NCI-H128 (cell line): ENCODE measurements around the gene RIBC2.
"Not testable (repeated sequence)": the region's sequence is repeated elsewhere in the genome, so short reads cannot be mapped to it uniquely, and the experiment has no call there.

Experiments used
- DNase-seq: peaks from one replicate; lab custom pipeline; 2025; ENCODE audit not compliant: unreplicated experiment; lab: John Stamatoyannopoulos, UW

RIBC2 gene

DNA sequence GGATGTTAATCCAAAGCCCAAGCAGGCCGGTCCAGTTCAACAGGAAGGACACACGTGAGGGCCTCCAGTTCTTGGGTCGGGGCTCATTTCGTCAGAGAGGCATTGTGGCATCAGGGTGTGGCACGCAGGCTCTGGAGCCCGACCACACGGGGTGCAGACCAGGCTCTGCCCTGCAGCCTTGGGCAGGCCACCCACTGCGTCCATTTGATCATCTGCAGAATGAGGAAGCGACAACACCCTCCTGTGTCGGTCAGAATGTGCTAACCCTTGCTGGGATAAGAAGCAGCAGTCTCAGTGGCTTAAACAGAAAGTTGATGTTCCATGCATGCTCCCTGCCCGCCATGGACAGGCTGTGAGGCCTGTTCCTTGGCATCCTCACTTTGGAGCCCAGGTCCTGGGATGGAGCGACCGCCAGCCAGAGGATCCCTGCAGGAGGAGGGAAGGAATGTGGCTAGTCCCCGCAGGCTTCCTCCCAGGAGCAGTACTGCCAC is 10.8 kb downstream of the RIBC2 start:
- DNase-seq = no peak

DNA sequence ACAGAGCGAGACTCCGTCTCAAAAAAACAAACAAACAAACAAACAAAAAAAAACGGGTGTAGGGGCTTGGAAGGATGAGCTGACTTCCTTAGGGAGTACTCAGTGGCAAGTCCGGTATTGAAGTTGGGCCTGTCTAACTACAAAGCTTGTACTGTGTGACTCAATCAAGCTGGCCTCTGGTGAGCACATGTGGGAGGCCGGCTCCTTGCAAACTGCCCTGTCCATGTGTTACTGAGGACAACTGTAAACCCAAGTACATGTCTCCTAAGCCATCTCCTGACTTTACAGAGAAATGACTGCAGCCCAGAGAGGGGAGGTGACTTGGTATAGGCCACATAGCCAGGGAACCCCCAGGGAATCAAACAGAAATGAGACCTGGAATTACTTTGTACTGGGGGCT is 11.6 kb downstream of the RIBC2 start:
- DNase-seq = no peak

DNA sequence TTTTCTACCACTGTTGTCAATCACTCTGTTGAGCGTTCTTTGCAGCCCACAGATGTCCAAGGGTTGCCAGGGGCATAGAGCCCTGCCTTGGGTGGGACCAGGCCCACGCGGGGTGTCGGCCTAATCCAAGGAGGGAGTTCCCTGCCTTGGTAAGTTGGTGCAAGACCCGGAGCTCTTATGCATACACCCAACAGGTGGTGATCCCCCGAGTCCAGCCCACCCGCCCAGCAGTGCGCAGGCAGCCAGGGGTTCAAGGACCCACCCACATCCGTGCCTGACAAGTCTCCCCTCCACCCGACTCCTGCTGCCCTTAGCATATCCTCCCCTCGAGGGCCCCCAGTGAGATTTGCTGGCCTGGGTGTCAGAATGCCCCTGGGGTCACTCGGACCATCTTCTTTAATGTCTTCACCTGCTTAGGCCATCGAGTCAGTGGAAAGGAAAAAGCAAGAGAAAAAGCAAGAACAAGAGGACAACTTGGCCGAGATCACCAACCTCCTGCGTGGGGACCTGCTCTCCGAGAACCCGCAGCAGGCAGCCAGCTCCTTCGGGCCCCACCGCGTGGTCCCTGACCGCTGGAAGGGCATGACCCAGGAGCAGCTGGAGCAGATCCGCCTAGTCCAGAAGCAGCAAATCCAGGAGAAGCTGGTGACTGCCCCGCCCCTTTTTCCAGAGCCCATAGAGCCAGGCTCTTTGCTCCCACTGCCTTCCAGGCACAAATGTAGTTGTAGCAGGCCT is 12.2 kb downstream of the RIBC2 start:
- DNase-seq = no peak

DNA sequence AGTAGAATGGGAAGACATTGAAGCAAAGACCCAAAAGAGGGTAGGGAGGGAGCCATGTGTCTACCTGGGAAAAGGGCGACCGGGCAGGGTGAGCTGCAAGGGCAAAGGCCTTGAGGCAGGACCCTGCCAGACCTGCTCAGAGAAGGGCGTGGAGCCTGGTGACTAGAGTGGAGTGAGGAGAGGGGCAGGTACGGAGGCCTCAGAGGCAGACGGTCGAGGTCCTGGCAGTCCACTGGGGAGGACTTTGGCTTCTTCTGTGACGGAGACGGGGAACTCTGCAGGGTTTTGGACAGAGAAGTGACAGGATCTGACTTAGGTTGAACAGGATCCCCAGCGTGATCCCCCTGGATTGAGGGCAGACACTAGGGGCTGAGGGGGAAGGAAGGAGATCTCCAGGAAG is 12.9 kb downstream of the RIBC2 start:
- DNase-seq = no peak

DNA sequence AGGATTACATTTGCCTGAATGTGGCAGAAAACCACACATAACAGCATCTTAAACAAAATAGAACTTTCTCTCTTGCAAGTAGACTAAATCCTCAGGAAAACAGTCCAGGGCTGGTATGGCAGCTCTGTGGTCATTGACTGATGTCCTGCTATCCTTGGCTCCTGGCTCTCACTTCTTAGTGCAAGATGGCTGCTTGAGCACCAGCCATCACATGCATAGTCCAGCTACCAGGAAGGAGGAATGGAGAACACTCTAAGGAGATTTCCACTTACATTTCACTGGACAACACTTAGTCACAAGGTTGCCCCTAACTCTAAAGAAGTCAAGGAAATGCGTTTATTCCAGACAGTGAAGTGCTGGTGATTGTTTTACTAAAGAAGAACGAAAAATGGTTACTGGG is 13.6 kb downstream of the RIBC2 start:
- DNase-seq = no peak

DNA sequence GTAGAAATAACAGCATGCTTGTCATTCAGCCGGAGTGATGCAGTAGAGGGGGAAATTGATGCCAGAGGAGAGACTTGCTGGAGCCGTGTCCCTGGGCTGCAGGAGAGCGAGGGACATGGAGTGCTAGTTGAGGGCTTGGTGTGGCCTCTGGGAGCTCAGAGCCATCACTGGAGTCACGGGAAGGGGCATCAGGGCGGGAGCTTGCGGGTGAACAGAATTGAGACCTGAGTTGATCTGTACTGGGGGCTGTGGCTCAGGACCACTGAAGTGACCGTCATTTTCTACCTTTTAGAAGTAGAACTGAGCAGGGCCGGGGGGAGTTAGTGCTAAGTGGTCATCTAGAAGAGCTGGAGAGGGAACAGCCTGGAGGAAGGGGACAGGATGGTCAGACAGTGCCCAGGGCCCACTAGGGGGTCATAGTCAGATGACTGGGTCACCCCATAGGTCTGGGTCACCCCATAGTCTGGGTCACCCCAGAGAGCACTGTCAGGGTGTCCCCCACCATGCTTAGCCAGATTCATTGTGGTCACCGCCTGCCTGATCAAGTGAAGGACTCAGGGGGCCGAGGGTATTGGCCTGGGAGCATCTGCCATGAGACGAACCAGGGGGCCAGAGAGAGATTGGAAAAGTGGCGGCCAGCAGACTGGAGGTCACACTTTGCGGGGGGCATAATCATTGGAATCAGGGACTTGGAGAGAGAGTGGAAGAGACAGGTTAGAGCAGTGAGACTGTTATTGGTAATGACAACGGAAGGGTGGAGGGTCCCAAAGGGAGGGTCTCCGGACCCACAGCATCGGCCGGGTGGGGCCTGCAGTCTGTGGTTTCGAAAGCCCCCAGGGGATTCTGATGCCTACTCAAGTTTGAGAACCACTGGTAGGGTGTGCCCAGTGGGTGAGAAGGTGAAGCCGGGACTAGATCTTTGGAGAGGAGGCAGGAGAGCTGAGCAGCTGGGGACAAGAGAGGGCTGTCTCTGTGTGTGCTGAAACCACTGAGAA is 15.2 kb downstream of the RIBC2 start:
- no peak for DNase-seq

DNA sequence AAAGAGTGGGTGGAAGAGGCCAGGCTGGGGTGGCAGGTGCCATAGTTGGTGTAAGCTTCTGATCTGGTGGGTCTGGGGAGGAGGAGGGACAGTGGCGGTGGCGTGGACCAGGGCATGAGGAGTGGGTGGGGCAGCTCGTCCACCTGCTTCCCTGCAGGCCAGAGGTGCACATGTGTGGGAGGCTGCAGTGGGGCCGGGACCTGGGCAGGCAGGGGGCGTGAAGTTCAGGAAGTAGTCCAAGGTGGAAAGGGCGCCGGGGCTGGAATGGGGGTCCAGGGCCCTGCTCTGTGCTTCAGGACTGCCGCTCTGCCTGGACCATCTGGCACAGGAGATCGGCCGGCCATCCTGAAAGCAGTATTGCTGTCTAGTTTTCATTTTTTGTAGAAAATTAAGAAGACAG is 15.9 kb downstream of the RIBC2 start:
- no peak for DNase-seq

DNA sequence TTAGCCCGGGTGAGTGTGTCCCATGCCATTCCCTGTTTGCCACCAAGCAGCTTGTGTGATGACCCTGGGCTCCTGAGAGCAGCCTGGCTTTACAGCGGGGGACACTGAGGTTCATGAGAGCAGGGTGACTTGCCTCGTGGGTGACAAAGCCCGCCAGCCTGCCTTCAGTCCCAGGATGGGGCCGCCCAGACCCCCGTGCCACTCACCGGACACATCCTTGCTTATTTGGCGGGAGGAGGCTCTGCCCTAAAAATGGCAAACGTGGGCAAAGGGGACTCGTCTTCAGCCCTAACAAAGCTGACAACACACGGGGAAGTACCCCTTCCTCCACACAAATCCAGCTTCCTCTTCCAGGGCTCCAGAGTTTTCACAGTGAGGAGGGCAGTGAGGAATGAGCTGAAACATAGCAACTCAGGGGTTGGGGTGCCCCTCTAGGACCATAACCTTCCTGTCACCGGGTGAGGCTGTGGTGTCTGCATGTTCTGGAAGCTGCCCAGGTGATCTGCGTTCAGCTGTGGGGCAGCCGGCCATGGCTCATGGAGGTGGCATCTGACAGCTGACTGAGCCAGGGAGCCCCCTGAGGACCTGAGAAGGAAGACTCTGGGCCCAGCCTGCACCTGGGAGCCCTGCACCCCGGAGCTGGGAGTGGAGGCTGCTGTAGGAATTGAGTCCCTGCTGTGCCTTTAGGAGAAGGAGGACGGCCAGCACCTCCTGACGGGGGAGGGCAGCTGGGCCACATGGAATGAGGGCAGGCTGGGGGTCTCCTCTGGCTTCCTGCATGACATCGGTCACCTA is 16.7 kb downstream of the RIBC2 start:
- no peak for DNase-seq

DNA sequence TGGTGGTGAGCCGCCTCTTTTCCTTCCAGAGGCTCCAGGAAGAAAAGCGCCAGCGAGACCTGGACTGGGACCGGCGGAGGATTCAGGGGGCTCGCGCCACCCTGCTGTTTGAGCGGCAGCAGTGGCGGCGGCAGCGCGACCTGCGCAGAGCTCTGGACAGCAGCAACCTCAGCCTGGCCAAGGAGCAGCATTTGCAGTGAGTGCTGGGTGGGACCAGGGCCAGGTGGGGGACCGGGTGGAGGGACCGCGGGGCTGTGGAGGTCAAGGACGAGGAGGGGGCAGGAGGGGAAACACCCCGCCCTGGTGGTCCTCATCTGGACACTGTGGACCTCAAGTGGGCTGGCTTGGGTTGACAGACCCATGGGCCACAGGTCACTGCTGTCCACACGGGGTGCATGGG is 17.4 kb downstream of the RIBC2 start:
- DNase-seq = no peak

DNA sequence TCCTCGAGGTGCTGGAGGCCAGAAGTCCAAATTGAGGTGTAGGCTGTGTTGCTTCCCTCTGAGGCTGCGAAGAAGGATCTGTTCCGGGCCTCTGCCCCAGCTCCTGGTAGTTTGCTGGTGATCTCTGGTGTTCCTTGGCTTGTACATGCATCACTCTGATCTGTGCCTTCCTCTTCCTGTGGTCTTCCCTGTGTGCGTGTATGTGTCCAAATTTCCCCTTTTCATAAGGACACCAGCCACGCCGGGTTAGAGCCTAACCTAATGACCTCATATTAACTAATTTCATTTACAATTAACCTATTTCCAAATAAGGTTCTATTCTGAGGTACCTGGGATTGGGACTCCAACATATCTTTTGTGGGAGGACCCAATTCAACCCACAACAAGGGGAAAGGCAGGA is 21.5 kb downstream of the RIBC2 start:
- DNase-seq = no peak

DNA sequence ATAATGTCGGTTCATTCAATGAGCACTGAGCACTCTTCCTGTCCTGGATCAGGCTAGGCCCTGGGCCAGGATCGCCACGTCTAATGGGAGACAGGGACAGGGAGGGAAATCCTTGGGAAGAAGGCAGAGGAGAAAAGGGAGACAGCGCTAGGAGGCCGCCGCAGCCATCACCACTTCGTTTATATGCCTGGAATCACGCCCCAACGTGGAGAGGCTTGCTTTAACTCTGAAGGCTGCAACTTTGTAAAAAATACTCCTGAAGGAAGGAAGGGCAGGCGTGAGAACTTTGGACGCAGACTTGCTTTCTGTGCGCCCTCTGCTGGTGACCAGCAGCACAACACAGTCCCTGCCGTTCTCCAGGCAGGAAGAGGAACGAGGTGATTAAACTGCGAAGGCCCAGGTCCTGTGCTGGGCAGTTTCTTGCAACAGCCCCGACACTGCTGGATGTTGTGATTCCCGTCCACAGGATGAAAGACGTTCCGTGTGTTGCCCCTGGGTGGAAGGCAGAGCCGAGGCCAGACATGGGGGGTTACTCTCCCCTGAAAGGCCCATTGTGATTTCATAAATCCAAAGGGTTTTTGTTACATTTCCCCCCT is 22.1 kb downstream of the RIBC2 start:
- peak; percentile 44 for DNase-seq

DNA sequence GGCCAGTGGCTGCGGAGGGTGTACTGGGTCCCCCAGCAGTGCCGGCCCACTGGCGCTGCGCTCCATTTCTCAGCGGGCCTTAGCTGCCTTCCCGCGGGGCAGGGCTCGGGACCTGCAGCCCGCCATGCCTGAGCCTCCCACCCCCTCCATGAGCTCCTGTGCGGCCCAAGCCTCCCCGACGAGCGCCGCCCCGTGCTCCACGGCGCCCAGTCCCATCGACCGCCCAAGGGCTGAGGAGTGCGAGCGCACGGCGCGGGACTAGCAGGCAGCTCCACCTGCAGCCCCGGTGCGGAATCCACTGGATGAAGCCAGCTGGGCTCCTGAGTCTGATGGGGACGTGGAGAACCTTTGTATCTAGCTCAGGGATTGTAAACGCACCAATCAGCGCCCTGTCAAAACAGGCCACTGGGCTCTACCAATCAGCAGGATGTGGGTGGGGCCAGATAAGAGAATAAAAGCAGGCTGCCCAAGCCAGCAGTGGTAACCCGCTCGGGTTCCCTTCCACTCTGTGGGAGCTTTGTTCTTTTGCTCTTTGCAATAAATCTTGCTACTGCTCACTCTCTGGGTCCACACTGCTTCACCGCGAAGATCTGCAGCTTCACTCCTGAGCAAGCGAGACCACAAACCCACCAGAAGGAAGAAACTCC is 23.5 kb downstream of the RIBC2 start:
- not testable (repeated sequence) for DNase-seq

DNA sequence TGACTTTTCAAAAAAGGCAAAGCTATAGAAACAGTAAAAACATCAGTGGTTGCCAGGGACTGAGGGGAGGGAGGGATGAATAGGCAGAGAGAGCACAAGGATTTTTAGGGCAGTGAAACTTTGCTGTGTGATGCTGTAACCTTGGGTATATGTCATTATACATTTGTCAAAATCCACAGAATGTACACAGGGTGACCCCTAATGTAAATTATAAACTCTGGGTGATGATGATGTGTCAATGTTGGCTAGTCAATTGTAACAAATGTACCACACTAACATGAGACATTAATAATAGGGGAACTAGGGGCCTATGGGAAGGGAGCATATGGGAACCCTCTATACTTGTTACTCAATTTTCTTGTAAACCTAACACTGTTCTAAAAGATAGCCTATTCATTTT is 24.8 kb downstream of the RIBC2 start:
- DNase-seq = no peak

DNA sequence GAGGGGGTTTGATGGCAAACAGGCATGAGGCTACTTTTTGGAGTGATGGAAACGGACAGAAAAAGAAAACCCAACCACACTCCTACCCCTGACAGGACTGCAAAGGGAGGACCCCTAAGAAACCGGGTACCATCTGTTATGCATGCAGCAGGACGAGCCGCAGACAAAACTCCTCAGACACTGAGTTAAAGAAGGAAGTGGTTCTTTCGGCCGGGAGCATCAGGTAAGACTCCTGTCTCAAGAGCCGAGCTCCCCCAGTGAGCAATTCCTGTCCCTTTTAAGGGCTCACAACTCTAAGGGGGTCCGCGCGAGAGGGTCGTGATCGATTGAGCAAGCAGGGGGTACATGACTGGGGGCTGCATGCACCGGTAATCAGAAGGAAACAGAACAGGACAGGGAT is 27.2 kb downstream of the RIBC2 start:
- not testable (repeated sequence) for DNase-seq

DNA sequence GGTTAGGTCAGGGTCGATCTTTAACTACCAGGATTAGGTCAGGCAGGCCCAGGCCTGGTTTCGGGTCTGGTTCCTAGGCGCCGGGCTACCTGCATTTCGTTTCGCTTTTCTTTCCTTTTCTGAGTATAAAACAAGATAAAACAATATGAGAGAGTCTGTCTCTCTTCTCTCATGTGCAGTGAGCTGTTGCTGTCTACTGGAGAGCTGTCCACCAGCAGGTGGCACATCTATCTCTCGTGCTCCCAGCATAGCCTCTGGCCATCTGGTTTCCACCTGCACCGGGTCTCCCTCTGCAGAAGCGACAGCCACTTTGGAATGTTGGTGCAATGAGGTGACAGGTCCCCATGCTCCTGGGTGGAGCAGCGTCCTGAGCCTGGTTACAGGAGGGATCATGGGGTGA is 27.6 kb downstream of the RIBC2 start:
- peak; percentile 42 for DNase-seq

DNA sequence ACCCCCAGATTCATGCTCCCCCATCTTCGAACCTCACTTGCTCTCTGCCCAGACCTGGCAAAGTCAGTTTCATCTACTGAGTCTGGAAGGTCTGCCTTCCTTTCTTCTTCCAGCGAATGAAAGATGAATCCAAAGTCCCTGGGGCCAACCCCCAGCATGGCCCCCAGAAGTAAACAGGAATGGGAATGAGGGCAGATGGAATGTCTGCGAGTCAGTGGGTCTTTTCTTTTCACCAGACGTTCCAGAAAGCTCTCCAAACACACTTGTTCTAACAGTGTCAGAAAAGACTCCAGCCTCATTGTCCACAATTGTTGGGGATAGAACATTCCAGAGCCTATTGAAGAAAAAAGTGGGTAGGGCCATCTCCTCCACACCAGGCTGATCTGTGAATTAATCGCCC is 28.6 kb downstream of the RIBC2 start:
- DNase-seq = no peak

DNA sequence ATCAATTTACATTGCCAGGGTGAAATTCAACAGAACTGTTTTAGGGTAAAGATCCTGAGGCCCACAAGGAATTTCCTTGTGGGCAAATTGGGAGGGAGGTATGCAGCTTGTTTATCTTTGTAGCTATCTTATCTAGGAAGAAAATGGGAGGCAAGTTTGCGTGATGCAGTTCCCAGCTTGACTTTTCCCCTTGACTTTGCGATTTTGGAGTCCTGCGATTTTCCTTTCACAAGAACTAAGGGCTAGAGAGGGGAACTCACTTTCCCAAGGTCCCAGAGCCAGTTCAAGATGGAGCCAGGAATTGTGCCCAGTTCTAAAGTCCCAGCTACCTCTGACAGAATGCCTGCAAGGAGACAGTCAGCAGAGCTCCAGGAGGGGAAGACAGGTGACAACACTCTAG is 30.7 kb downstream of the RIBC2 start:
- DNase-seq = no peak

DNA sequence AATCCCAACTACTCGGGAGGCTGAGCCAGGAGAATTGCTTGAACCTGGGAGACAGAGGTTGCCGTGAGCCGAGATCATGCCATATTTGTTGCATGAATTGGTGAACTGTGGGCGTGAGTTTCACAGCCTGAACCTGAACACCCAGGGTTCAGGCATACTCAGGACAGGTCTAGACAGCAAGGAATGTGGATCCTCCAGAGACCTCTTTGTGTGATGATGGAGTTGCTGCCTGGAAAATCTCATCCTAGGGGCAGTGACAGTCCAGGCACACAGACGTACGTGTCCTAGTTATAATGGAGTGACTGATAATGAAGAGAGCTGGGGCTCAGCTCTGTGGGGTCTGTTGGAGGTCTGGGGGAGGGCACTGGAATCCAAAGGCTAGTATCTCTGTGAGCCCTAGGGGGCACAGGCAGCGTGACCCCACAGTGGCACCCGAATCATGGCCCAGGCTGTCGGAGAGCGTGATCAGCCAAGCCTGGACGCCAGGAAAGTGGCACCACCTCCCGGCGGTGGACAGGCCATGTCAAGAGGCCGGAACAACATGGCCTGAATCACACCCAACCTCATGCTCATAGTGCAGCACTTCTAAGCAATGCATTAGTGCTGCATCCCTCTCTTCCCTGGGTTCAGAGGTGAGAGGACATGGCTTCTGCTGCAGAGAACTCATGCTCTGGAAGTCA is 31.7 kb downstream of the RIBC2 start:
- DNase-seq = no peak

DNA sequence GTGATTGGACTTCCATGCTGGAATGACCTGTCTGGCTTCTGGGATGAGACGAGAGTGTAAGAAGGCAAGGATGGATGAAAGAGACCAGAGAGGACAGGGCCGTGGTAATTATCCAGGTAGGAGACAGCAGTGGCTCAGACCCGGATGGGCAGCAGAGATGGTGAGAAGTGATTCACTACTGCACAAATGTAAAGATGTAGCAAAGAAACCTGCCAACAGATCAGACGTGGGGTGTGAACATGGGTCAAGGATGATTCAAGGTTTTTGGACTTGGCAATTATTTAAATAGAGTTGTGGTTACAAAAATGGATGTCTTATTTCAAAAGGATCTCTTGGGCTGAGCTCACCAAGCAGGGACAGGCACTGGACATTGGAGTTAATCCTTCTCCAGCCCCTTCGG is 32.7 kb downstream of the RIBC2 start:
- DNase-seq = no peak

DNA sequence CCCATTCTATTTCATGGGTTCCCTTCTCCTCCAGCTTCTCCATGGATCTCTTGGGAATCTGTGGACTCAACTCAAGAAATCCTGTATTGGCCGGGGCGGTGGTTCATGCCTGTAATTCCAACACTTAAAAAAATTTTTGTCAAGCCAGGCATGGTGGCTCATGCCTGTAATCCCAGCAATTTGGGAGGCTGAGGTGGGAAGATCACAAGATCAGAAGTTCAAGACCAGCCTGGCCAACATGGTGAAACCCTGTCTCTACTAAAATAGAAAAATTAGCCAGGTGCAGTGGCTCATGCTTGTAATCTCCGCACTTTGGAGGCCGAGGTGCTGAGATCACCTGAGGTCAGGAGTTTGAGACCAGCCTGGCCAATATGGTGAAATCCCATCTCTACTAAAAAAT is 34.1 kb downstream of the RIBC2 start:
- DNase-seq = not testable (repeated sequence)
